Activated CD4-positive, alpha-beta T cell treated with anti-CD3 and anti-CD28 coated beads, Interleukin-2, amount 10 ng/mL, durations not matched to agents 7 days and 5 days (primary cell): ENCODE data around the gene SPATC1L. TPM values are rescaled to one million over a fixed set of nuclear protein-coding genes. Genes with fewer than 3 reads are reported as not detected.

Experiments used
- CTCF ChIA-PET: fragments of 350-600 bp; sonication (Branson Sonifier 250); formaldehyde crosslinking; loops from one replicate; lab custom pipeline; 2021; ENCODE audit warnings: antibody characterized with exemption; lab: Charles Lee
- POLR2A ChIA-PET: fragments of 350-600 bp; sonication (Branson Sonifier 250); formaldehyde crosslinking; loops from one replicate; lab custom pipeline; 2021; ENCODE audit warnings: antibody characterized with exemption; lab: Charles Lee
- DNase-seq: peaks from one replicate; pipeline ENCODE4 v3.0.0-alpha.2; 2020
- H3K27ac Mint-ChIP-seq: one replicate; pipeline ENCODE4 v1.8.0; 2021; ENCODE audit warnings: mild to moderate bottlenecking, moderate library complexity, mixed read lengths
- H3K27me3 Mint-ChIP-seq: one replicate; pipeline ENCODE4 v1.8.0; 2021; ENCODE audit warnings: mixed read lengths
- H3K36me3 Mint-ChIP-seq: one replicate; pipeline ENCODE4 v1.8.0; 2021; ENCODE audit warnings: low read depth, mixed read lengths
- H3K4me1 Mint-ChIP-seq: one replicate; pipeline ENCODE4 v1.8.0; 2021; ENCODE audit warnings: mixed read lengths
- H3K4me3 Mint-ChIP-seq: one replicate; pipeline ENCODE4 v1.8.0; 2021; ENCODE audit warnings: mild to moderate bottlenecking, moderate library complexity, mixed read lengths
- H3K9me3 Mint-ChIP-seq: one replicate; pipeline ENCODE4 v1.8.0; 2021; ENCODE audit warnings: mixed read lengths
- total RNA-seq, 2 experiments: library from RNA; stranded (reverse); gene quantifications; one replicate each; pipeline ENCODE4 v1.2.3, GENCODE V29; 2021

The SPATC1L gene
- total RNA-seq, 2 experiments from 2014 or later: 6.1 to 6.3 TPM

GRCh38 chr21:46138383-46138970 is 45.8 kb downstream of the SPATC1L start:
- no peak for DNase-seq
- Mint-ChIP-seq H3K9me3 (peaks cover 2% of the 10 kb centered on the region), H3K36me3 (no peaks in the 10 kb centered on the region), H3K4me1 (peaks cover 1% of the 10 kb centered on the region), H3K4me3 (no peak overlapping the region), H3K27ac (no peak overlapping the region), H3K27me3 (no peaks in the 10 kb centered on the region)
- ChIA-PET POLR2A (no interaction called here), CTCF (no interaction called here)

GRCh38 chr21:46137908-46138307 is 46.4 kb downstream of the SPATC1L start:
- no peaks in the 10 kb centered on the region for H3K27me3 Mint-ChIP-seq
- H3K36me3 Mint-ChIP-seq: no peaks in the 10 kb centered on the region
- CTCF ChIA-PET: no interaction called here
- no peak for DNase-seq
- H3K4me1 Mint-ChIP-seq: no peaks in the 10 kb centered on the region
- POLR2A ChIA-PET: no interaction called here
- no peak overlapping the region for H3K27ac Mint-ChIP-seq
- H3K9me3 Mint-ChIP-seq: peaks cover 2% of the 10 kb centered on the region
- H3K4me3 Mint-ChIP-seq: no peak overlapping the region

DNA sequence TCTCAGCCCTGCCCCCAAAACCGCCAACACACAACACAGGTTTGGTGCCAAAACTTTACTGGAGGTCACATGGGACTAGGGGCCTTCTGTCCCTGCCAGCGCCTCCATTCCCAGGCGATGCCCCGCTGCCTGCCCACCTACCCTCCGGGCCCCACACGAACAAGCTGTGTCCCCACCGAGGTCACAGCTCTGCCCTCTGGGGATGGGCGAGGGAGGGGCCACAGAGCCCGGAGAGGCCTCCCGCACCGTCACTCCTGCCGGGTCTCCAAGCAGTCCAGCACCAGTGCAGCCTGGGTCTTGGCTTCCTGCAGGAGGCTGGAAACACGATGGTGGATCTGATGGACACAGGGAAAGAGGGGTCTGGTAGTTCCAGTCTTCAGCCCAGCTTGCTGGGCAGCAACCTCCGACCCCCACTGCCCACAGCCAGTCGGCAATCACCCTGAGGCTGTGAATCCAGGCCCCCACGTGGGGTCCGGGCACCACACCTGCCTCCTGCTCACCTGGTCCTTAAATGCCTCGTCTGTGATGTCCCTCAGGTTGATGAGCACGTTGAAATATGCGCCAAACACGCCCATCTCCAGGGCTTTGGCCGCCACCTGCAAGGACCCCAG is 47.4 kb downstream of the SPATC1L start:
- H3K27me3 Mint-ChIP-seq: no peaks in the 10 kb centered on the region
- no peak overlapping the region for H3K4me3 Mint-ChIP-seq
- ChIA-PET CTCF (no interaction called here), POLR2A (no interaction called here)
- no peaks in the 10 kb centered on the region for H3K36me3 Mint-ChIP-seq
- no peaks in the 10 kb centered on the region for H3K9me3 Mint-ChIP-seq
- H3K27ac Mint-ChIP-seq: no peak overlapping the region
- DNase-seq: no peak
- H3K4me1 Mint-ChIP-seq: no peaks in the 10 kb centered on the region

GRCh38 chr21:46135782-46136395 is 48.4 kb downstream of the SPATC1L start:
- H3K4me1 Mint-ChIP-seq: no peaks in the 10 kb centered on the region
- CTCF ChIA-PET: no interaction called here
- no peak for DNase-seq
- POLR2A ChIA-PET: no interaction called here
- no peaks in the 10 kb centered on the region for H3K36me3 Mint-ChIP-seq
- H3K27ac Mint-ChIP-seq: no peak overlapping the region
- no peak overlapping the region for H3K4me3 Mint-ChIP-seq
- no peaks in the 10 kb centered on the region for H3K27me3 Mint-ChIP-seq
- H3K9me3 Mint-ChIP-seq: no peaks in the 10 kb centered on the region

- no peaks in the 10 kb centered on the region for H3K9me3 Mint-ChIP-seq
- CTCF ChIA-PET: no interaction called here
- no peaks in the 10 kb centered on the region for H3K4me1 Mint-ChIP-seq
- no peak overlapping the region for H3K4me3 Mint-ChIP-seq
- POLR2A ChIA-PET: no interaction called here
- no peak for DNase-seq
- no peaks in the 10 kb centered on the region for H3K36me3 Mint-ChIP-seq
- H3K27ac Mint-ChIP-seq: no peak overlapping the region
- H3K27me3 Mint-ChIP-seq: no peaks in the 10 kb centered on the region
Measured at GRCh38 chr21:46131838-46132651, 52.2 kb downstream of the SPATC1L start.

GRCh38 chr21:46131588-46131837 is 52.7 kb downstream of the SPATC1L start:
- Mint-ChIP-seq H3K9me3 (no peaks in the 10 kb centered on the region), H3K27ac (no peak overlapping the region), H3K4me3 (no peak overlapping the region), H3K36me3 (no peaks in the 10 kb centered on the region), H3K4me1 (no peaks in the 10 kb centered on the region), H3K27me3 (no peaks in the 10 kb centered on the region)
- POLR2A ChIA-PET: no interaction called here
- CTCF ChIA-PET: no interaction called here
- no peak for DNase-seq

GRCh38 chr21:46130831-46131587 is 53.2 kb downstream of the SPATC1L start:
- no peaks in the 10 kb centered on the region for H3K36me3 Mint-ChIP-seq
- H3K27ac Mint-ChIP-seq: no peak overlapping the region
- ChIA-PET POLR2A (no interaction called here), CTCF (no interaction called here)
- no peak for DNase-seq
- H3K27me3 Mint-ChIP-seq: no peaks in the 10 kb centered on the region
- H3K9me3 Mint-ChIP-seq: no peaks in the 10 kb centered on the region
- no peaks in the 10 kb centered on the region for H3K4me1 Mint-ChIP-seq
- no peak overlapping the region for H3K4me3 Mint-ChIP-seq

- DNase-seq: no peak
- Mint-ChIP-seq H3K9me3 (no peaks in the 10 kb centered on the region), H3K27me3 (no peaks in the 10 kb centered on the region), H3K4me3 (no peak overlapping the region), H3K27ac (no peak overlapping the region), H3K36me3 (no peaks in the 10 kb centered on the region), H3K4me1 (no peaks in the 10 kb centered on the region)
- CTCF ChIA-PET: no interaction called here
- POLR2A ChIA-PET: no interaction called here
Measured at GRCh38 chr21:46129846-46130651, 54.2 kb downstream of the SPATC1L start.

- no peak for DNase-seq
- CTCF ChIA-PET: no interaction called here
Measured at GRCh38 chr21:46128933-46129571, 55.2 kb downstream of the SPATC1L start.

GRCh38 chr21:46128106-46128932 is 55.9 kb downstream of the SPATC1L start:
- ChIA-PET POLR2A (no interaction called here), CTCF (no interaction called here)
- H3K9me3 Mint-ChIP-seq: no peaks in the 10 kb centered on the region
- H3K4me3 Mint-ChIP-seq: no peak overlapping the region
- H3K36me3 Mint-ChIP-seq: no peaks in the 10 kb centered on the region
- H3K27ac Mint-ChIP-seq: no peak overlapping the region
- no peaks in the 10 kb centered on the region for H3K27me3 Mint-ChIP-seq
- H3K4me1 Mint-ChIP-seq: no peaks in the 10 kb centered on the region
- DNase-seq: no peak

More at GRCh38 chr21:46128933-46129571, 55.2 kb downstream of the SPATC1L start:
- no peaks in the 10 kb centered on the region for H3K36me3 Mint-ChIP-seq
- no peak overlapping the region for H3K27ac Mint-ChIP-seq
- H3K27me3 Mint-ChIP-seq: no peaks in the 10 kb centered on the region
- no peaks in the 10 kb centered on the region for H3K4me1 Mint-ChIP-seq
- no peaks in the 10 kb centered on the region for H3K9me3 Mint-ChIP-seq
- POLR2A ChIA-PET: no interaction called here
- H3K4me3 Mint-ChIP-seq: no peak overlapping the region

- Mint-ChIP-seq H3K9me3 (no peaks in the 10 kb centered on the region), H3K4me1 (no peaks in the 10 kb centered on the region), H3K36me3 (no peaks in the 10 kb centered on the region), H3K27me3 (no peaks in the 10 kb centered on the region), H3K4me3 (no peak overlapping the region), H3K27ac (no peak overlapping the region)
- DNase-seq: no peak
- ChIA-PET CTCF (interaction anchor here (1.1 kb wide), 1 partner anchor 26 kb away, joined by 3 read pairs; no protein-coding TSS in a partner anchor), POLR2A (no interaction called here)
Measured at GRCh38 chr21:46127239-46128105, 56.8 kb downstream of the SPATC1L start.
